SK-N-SH treated with all-trans-retinoic acid at 6 μM for 48 hours (cell line): ENCODE measurements around the gene DRAP1.

ENCODE experiments used
- ARNTL ChIP-seq: fragments of 450-650 bp; formaldehyde crosslinking; IDR thresholded peaks from 2 replicates; pipeline ENCODE4 v1.5.0; 2020; ENCODE audit warnings: low read depth, mild to moderate bottlenecking, moderate library complexity, borderline replicate concordance
- CREB5 ChIP-seq: fragments of 250-450 bp; sonication (Bioruptor Pico); IDR thresholded peaks from 2 replicates; pipeline ENCODE4 v1.5.1; 2020; ENCODE audit warnings: low read depth, mild to moderate bottlenecking, moderate library complexity
- CSDC2 ChIP-seq: fragments of 250-450 bp; sonication (Bioruptor Pico); IDR thresholded peaks from 2 replicates; pipeline ENCODE4 v1.5.0; 2020; ENCODE audit warnings: mild to moderate bottlenecking, moderate library complexity
- ESRRG ChIP-seq: fragments of 250-450 bp; sonication (Bioruptor Pico); IDR thresholded peaks from 2 replicates; pipeline ENCODE4 v1.6.1; 2021; ENCODE audit warnings: mild to moderate bottlenecking
- ISL1 ChIP-seq: fragments of 250-450 bp; sonication (Bioruptor Pico); IDR thresholded peaks from 2 replicates; pipeline ENCODE4 v2.1.2; 2022; ENCODE audit warnings: mild to moderate bottlenecking, moderate library complexity
- RARB ChIP-seq: fragments of 250-450 bp; sonication (Bioruptor Pico); IDR thresholded peaks from 2 replicates; pipeline ENCODE4 v1.8.0; 2021; ENCODE audit warnings: mild to moderate bottlenecking, moderate library complexity
- SNAI2 ChIP-seq: fragments of 250-450 bp; sonication (Bioruptor Pico); IDR thresholded peaks from 2 replicates; pipeline ENCODE4 v1.5.0; 2020; ENCODE audit warnings: mild to moderate bottlenecking, moderate library complexity
- TOX ChIP-seq: fragments of 250-450 bp; sonication (Bioruptor Pico); IDR thresholded peaks from 2 replicates; pipeline ENCODE4 v1.8.0; 2021; ENCODE audit warnings: mild to moderate bottlenecking, moderate library complexity, borderline replicate concordance
- ZC3H10 ChIP-seq: fragments of 250-450 bp; sonication (Bioruptor Pico); IDR thresholded peaks from 2 replicates; pipeline ENCODE4 v1.5.1; 2021; ENCODE audit warnings: mild to moderate bottlenecking, moderate library complexity
- ZFP3 ChIP-seq: fragments of 250-450 bp; sonication (Bioruptor Pico); IDR thresholded peaks from 2 replicates; pipeline ENCODE4 v1.5.0; 2020; ENCODE audit warnings: mild to moderate bottlenecking, moderate library complexity
- ZNF565 ChIP-seq: fragments of 450-650 bp; formaldehyde crosslinking; conservative IDR thresholded peaks from 2 replicates; pipeline ENCODE4 v1.5.0; 2020; ENCODE audit warnings: low read depth, mild to moderate bottlenecking, moderate library complexity
- ZNF8 ChIP-seq: fragments of 450-650 bp; formaldehyde crosslinking; IDR thresholded peaks from 2 replicates; pipeline ENCODE4 v1.5.0; 2020; ENCODE audit warnings: mild to moderate bottlenecking, moderate library complexity
- TF ChIP-seq, protein P1 (sequence below): fragments of 250-450 bp; sonication (Bioruptor Pico); IDR thresholded peaks from 2 replicates; pipeline ENCODE4 v1.5.0; 2020; ENCODE audit warnings: mild to moderate bottlenecking, moderate library complexity

GRCh38 chr11:65932558-65932919 is 13.3 kb downstream of the DRAP1 start:
- no peak for TF ChIP-seq ZFP3
- no peak for TF ChIP-seq CSDC2 (CRISPR knock-in tag)
- TF ChIP-seq ARNTL = no peak
- TF ChIP-seq CREB5 = no peak
- no peak for TF ChIP-seq ZC3H10 (CRISPR knock-in tag)
- no peak for TF ChIP-seq ZNF8
- TF ChIP-seq RARB (CRISPR knock-in tag) = no peak
- no peak for TF ChIP-seq ZNF565 (CRISPR knock-in tag)
- TF ChIP-seq, protein P1, sequence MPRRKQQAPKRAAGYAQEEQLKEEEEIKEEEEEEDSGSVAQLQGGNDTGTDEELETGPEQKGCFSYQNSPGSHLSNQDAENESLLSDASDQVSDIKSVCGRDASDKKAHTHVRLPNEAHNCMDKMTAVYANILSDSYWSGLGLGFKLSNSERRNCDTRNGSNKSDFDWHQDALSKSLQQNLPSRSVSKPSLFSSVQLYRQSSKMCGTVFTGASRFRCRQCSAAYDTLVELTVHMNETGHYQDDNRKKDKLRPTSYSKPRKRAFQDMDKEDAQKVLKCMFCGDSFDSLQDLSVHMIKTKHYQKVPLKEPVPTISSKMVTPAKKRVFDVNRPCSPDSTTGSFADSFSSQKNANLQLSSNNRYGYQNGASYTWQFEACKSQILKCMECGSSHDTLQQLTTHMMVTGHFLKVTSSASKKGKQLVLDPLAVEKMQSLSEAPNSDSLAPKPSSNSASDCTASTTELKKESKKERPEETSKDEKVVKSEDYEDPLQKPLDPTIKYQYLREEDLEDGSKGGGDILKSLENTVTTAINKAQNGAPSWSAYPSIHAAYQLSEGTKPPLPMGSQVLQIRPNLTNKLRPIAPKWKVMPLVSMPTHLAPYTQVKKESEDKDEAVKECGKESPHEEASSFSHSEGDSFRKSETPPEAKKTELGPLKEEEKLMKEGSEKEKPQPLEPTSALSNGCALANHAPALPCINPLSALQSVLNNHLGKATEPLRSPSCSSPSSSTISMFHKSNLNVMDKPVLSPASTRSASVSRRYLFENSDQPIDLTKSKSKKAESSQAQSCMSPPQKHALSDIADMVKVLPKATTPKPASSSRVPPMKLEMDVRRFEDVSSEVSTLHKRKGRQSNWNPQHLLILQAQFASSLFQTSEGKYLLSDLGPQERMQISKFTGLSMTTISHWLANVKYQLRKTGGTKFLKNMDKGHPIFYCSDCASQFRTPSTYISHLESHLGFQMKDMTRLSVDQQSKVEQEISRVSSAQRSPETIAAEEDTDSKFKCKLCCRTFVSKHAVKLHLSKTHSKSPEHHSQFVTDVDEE (CRISPR knock-in tag) = no peak
- no peak for TF ChIP-seq ISL1 (CRISPR knock-in tag)
- no peak for TF ChIP-seq TOX (CRISPR knock-in tag)
- TF ChIP-seq ESRRG (CRISPR knock-in tag) = no peak
- no peak for TF ChIP-seq SNAI2
